Activated CD4-positive, alpha-beta memory T cell treated with anti-CD3 and anti-CD28 coated beads for 36 hours (primary cell): ENCODE data around the gene ELOVL3. TPM values are rescaled to one million over a fixed set of nuclear protein-coding genes. Genes with fewer than 3 reads are reported as not detected.
"Not testable (repeated sequence)": the region's sequence is repeated elsewhere in the genome, so short reads cannot be mapped to it uniquely, and the experiment has no call there.

Source experiments
- CTCF ChIA-PET: fragments of 350-600 bp; sonication (Branson Sonifier 250); formaldehyde crosslinking; loops from one replicate; lab custom pipeline; 2021; ENCODE audit warnings: antibody characterized with exemption, inconsistent platforms; lab: Charles Lee
- POLR2A ChIA-PET: fragments of 350-600 bp; sonication (Branson Sonifier 250); formaldehyde crosslinking; loops from one replicate; lab custom pipeline; 2021; ENCODE audit warnings: antibody characterized with exemption; lab: Charles Lee
- DNase-seq: peaks from one replicate; pipeline ENCODE4 v3.0.0-alpha.2; 2020
- H3K27ac Mint-ChIP-seq: one replicate; pipeline ENCODE4 v1.8.0; 2021; ENCODE audit warnings: mixed read lengths
- H3K27me3 Mint-ChIP-seq: one replicate; pipeline ENCODE4 v1.8.0; 2021; ENCODE audit warnings: mixed read lengths
- H3K36me3 Mint-ChIP-seq: one replicate; pipeline ENCODE4 v1.8.0; 2021; ENCODE audit warnings: mixed read lengths
- H3K4me1 Mint-ChIP-seq: one replicate; pipeline ENCODE4 v1.8.0; 2021; ENCODE audit warnings: low read depth, mixed read lengths
- H3K4me3 Mint-ChIP-seq: one replicate; pipeline ENCODE4 v1.8.0; 2021; ENCODE audit warnings: mild to moderate bottlenecking, mixed read lengths
- H3K9me3 Mint-ChIP-seq: one replicate; pipeline ENCODE4 v1.8.0; 2021; ENCODE audit warnings: mixed read lengths
- intact Hi-C: fragments of 100-400 bp; cut with micrococcal nuclease; formaldehyde crosslinking; loops from one replicate; pipeline ENCODE4 v1.15.1; 2023
- total RNA-seq, 2 experiments: library from RNA; stranded (reverse); gene quantifications; one replicate each; pipeline ENCODE4 v1.2.3, GENCODE V29; 2021

The ELOVL3 gene
- total RNA-seq, 2 experiments from 2014 or later, result 0.21 to 0.56 TPM

- Mint-ChIP-seq H3K9me3 (peaks cover 11% of the 10 kb centered on the region), H3K27me3 (no peaks in the 10 kb centered on the region), H3K4me1 (peaks cover 11% of the 10 kb centered on the region), H3K36me3 (peaks cover 7% of the 10 kb centered on the region), H3K27ac (no peak overlapping the region), H3K4me3 (no peak overlapping the region)
- no peak for DNase-seq
- CTCF ChIA-PET, result interaction anchor here (1.0 kb wide), 1 partner anchor 32 kb away, joined by 3 read pairs; no protein-coding TSS in a partner anchor
- POLR2A ChIA-PET, result no interaction called here
- intact Hi-C loops, result no loop called here
Measured at GRCh38 chr10:102200751-102201640, 25.1 kb upstream of the ELOVL3 start.

GRCh38 chr10:102202386-102202785 is 23.7 kb upstream of the ELOVL3 start:
- Mint-ChIP-seq H3K9me3 (peaks cover 11% of the 10 kb centered on the region), H3K36me3 (peaks cover 7% of the 10 kb centered on the region), H3K4me3 (no peak overlapping the region), H3K27me3 (no peaks in the 10 kb centered on the region), H3K27ac (no peak overlapping the region), H3K4me1 (peaks cover 4% of the 10 kb centered on the region)
- ChIA-PET POLR2A (no interaction called here), CTCF (no interaction called here)
- DNase-seq, result no peak
- intact Hi-C loops, result no loop called here

GRCh38 chr10:102208311-102209035 is 17.6 kb upstream of the ELOVL3 start:
- Mint-ChIP-seq H3K4me1 (peaks cover 4% of the 10 kb centered on the region), H3K27me3 (no peaks in the 10 kb centered on the region), H3K4me3 (no peak overlapping the region), H3K36me3 (peaks cover 7% of the 10 kb centered on the region), H3K9me3 (peaks cover 11% of the 10 kb centered on the region), H3K27ac (no peak overlapping the region)
- CTCF ChIA-PET, result interaction anchor here (0.6 to 1.8 kb wide), 6 partner anchors 22 to 143 kb away, joined by 3 to 11 read pairs (median 4); no protein-coding TSS in a partner anchor
- POLR2A ChIA-PET, result no interaction called here
- no peak for DNase-seq
- intact Hi-C loops, result no loop called here

- DNase-seq, result no peak
- intact Hi-C loops, result no loop called here
- CTCF ChIA-PET, result interaction anchor here (1.0 to 1.9 kb wide), 4 partner anchors 18 to 43 kb away, joined by 4 to 7 read pairs (median 4); no protein-coding TSS in a partner anchor
- no peak overlapping the region for H3K27ac Mint-ChIP-seq
- H3K4me3 Mint-ChIP-seq, result no peak overlapping the region
- peaks cover 4% of the 10 kb centered on the region for H3K4me1 Mint-ChIP-seq
- POLR2A ChIA-PET, result no interaction called here
- no peaks in the 10 kb centered on the region for H3K36me3 Mint-ChIP-seq
- no peaks in the 10 kb centered on the region for H3K9me3 Mint-ChIP-seq
- peaks cover 1% of the 10 kb centered on the region for H3K27me3 Mint-ChIP-seq
Measured at GRCh38 chr10:102211615-102212299, 14.3 kb upstream of the ELOVL3 start.

- DNase-seq, H3K4me1 Mint-ChIP-seq, H3K27me3 Mint-ChIP-seq, POLR2A ChIA-PET, H3K36me3 Mint-ChIP-seq, CTCF ChIA-PET, H3K4me3 Mint-ChIP-seq, H3K9me3 Mint-ChIP-seq, intact Hi-C loops, H3K27ac Mint-ChIP-seq: not testable (repeated sequence)
Measured at GRCh38 chr10:102213599-102213998, 12.5 kb upstream of the ELOVL3 start.

- H3K9me3 Mint-ChIP-seq, result no peaks in the 10 kb centered on the region
Measured at GRCh38 chr10:102219370-102219769, 6.7 kb upstream of the ELOVL3 start.

GRCh38 chr10:102220612-102221011 is 5.5 kb upstream of the ELOVL3 start:
- no peaks in the 10 kb centered on the region for H3K36me3 Mint-ChIP-seq
- ChIA-PET POLR2A (no interaction called here), CTCF (interaction anchor here (0.7 to 5.3 kb wide), 7 partner anchors 10 to 239 kb away, joined by 3 to 48 read pairs (median 4); no protein-coding TSS in a partner anchor)
- peaks cover 7% of the 10 kb centered on the region for H3K27me3 Mint-ChIP-seq
- no peaks in the 10 kb centered on the region for H3K9me3 Mint-ChIP-seq
- H3K4me1 Mint-ChIP-seq, result peaks cover 2% of the 10 kb centered on the region
- H3K4me3 Mint-ChIP-seq, result no peak overlapping the region
- DNase-seq, result no peak
- H3K27ac Mint-ChIP-seq, result no peak overlapping the region
- intact Hi-C loops, result no loop called here

More at GRCh38 chr10:102219370-102219769, 6.7 kb upstream of the ELOVL3 start:
- intact Hi-C loops, result no loop called here
- POLR2A ChIA-PET, result interaction anchor here (0.6 kb wide), 1 partner anchor 202 kb away, joined by 3 read pairs; no protein-coding TSS in a partner anchor
- Mint-ChIP-seq H3K4me1 (no peaks in the 10 kb centered on the region), H3K27me3 (peaks cover 7% of the 10 kb centered on the region), H3K4me3 (no peak overlapping the region), H3K36me3 (no peaks in the 10 kb centered on the region), H3K27ac (no peak overlapping the region)
- DNase-seq, result no peak
- CTCF ChIA-PET, result interaction anchor here (0.9 to 5.3 kb wide), 4 partner anchors 11 to 174 kb away, joined by 5 to 48 read pairs (median 11); no protein-coding TSS in a partner anchor

- no peak for DNase-seq
- Mint-ChIP-seq H3K4me1 (peaks cover 9% of the 10 kb centered on the region), H3K27ac (no peak overlapping the region), H3K36me3 (no peaks in the 10 kb centered on the region), H3K9me3 (no peaks in the 10 kb centered on the region), H3K27me3 (peaks cover 20% of the 10 kb centered on the region), H3K4me3 (no peak overlapping the region)
- ChIA-PET POLR2A (no interaction called here), CTCF (interaction anchor here (0.6 to 19.9 kb wide), 2 partner anchors 53 to 130 kb away, joined by 3 to 1053 read pairs; no protein-coding TSS in a partner anchor)
- intact Hi-C loops, result no loop called here
Measured at GRCh38 chr10:102222797-102223196, 3.3 kb upstream of the ELOVL3 start.

GRCh38 chr10:102226542-102226870 is 407 bp downstream of the ELOVL3 start:
- Mint-ChIP-seq H3K27me3 (peaks cover 40% of the 10 kb centered on the region), H3K4me1 (peaks cover 13% of the 10 kb centered on the region), H3K27ac (no peak overlapping the region), H3K4me3 (peak overlapping the region; percentile 47), H3K36me3 (no peaks in the 10 kb centered on the region), H3K9me3 (no peaks in the 10 kb centered on the region)
- CTCF ChIA-PET, result interaction anchor here (0.6 to 19.9 kb wide), 13 partner anchors 8 to 253 kb away, joined by 3 to 1053 read pairs (median 3); partner anchors contain the start of genes GBF1 and NFKB2
- DNase-seq, result no peak
- POLR2A ChIA-PET, result interaction anchor here (2.0 kb wide), 1 partner anchor 167 kb away, joined by 7 read pairs; no protein-coding TSS in a partner anchor
- intact Hi-C loops, result loop anchor here (5.0 kb wide), 1 partner anchor 356 kb away; no protein-coding TSS in a partner anchor

- peaks cover 41% of the 10 kb centered on the region for H3K27me3 Mint-ChIP-seq
- POLR2A ChIA-PET, result interaction anchor here (2.0 kb wide), 1 partner anchor 167 kb away, joined by 7 read pairs; no protein-coding TSS in a partner anchor
- CTCF ChIA-PET, result interaction anchor here (0.9 to 19.9 kb wide), 10 partner anchors 7 to 196 kb away, joined by 3 to 1053 read pairs (median 4); partner anchors contain the start of genes GBF1 and NFKB2
- H3K4me1 Mint-ChIP-seq, result peaks cover 15% of the 10 kb centered on the region
- DNase-seq, result no peak
- no peak overlapping the region for H3K4me3 Mint-ChIP-seq
- H3K9me3 Mint-ChIP-seq, result no peaks in the 10 kb centered on the region
- no peaks in the 10 kb centered on the region for H3K36me3 Mint-ChIP-seq
- intact Hi-C loops, result loop anchor here (5.0 kb wide), 1 partner anchor 355 kb away; no protein-coding TSS in a partner anchor
- no peak overlapping the region for H3K27ac Mint-ChIP-seq
Measured at GRCh38 chr10:102227050-102227449, 951 bp downstream of the ELOVL3 start.

GRCh38 chr10:102229810-102230263 is 3.7 kb downstream of the ELOVL3 start:
- intact Hi-C loops, result loop anchor here (1.0 to 5.0 kb wide), 6 partner anchors 15 to 352 kb away; partner anchors contain the start of genes GBF1 and NFKB2
- Mint-ChIP-seq H3K9me3 (no peaks in the 10 kb centered on the region), H3K4me3 (peak overlapping the region; percentile 73), H3K4me1 (peaks cover 15% of the 10 kb centered on the region), H3K27ac (no peak overlapping the region), H3K36me3 (no peaks in the 10 kb centered on the region), H3K27me3 (peaks cover 34% of the 10 kb centered on the region)
- CTCF ChIA-PET, result interaction anchor here (0.6 to 19.9 kb wide), 56 partner anchors 10 to 366 kb away, joined by 3 to 1053 read pairs (median 7); partner anchors contain the start of genes ACTR1A, C10orf95, CUEDC2 and FBXL15
- POLR2A ChIA-PET, result interaction anchor here (0.6 to 3.7 kb wide), 8 partner anchors 69 to 170 kb away, joined by 3 to 34 read pairs (median 4); partner anchors contain the start of gene NFKB2
- DNase-seq, result peak; percentile 91
